PC-9 (cell line): ENCODE measurements around the gene SIAH2. TPM values are rescaled to one million over a fixed set of nuclear protein-coding genes. Genes with fewer than 3 reads are reported as not detected.

Experiments used
- BruUV-seq: library from RNA; stranded (reverse); fragments of 400-500 nt; replicated peaks from 2 replicates; lab custom pipeline; 2021; lab: Mats Ljungman, UMichigan
- CTCF ChIA-PET: fragments of 300-600 bp; sonication (Branson Sonifier 250); formaldehyde crosslinking; loops from one replicate; lab custom pipeline; 2022; ENCODE audit warnings: antibody characterized with exemption; lab: Charles Lee
- POLR2A ChIA-PET: fragments of 300-600 bp; sonication (Branson Sonifier 250); formaldehyde crosslinking; loops from one replicate; lab custom pipeline; 2022; ENCODE audit warnings: antibody characterized with exemption; ENCODE audit not compliant: unreplicated experiment; lab: Charles Lee
- DNase-seq, 2 experiments: peaks; one replicate each; pipeline versions ENCODE4 v3.0.0 to v3.0.0-alpha.2; 2015 to 2022; ENCODE audit warnings: mixed read lengths in 1 of 2
- H2AFZ ChIP-seq: fragments of 200-600 bp; sonication (generic); 2 replicates; pipeline ENCODE4 v1.8.1; 2017; ENCODE audit warnings: antibody characterized with exemption
- H3F3A ChIP-seq: fragments of 200-600 bp; sonication (generic); 2 replicates; pipeline ENCODE4 v1.8.1; 2017; ENCODE audit warnings: antibody characterized with exemption, mild to moderate bottlenecking, low read depth; ENCODE audit not compliant: insufficient read depth
- H3K27ac ChIP-seq: fragments of 200-600 bp; sonication (generic); 2 replicates; pipeline ENCODE4 v1.6.1; 2016; ENCODE audit warnings: mixed run types
- H3K27me3 ChIP-seq: fragments of 200-600 bp; sonication (generic); 2 replicates; pipeline ENCODE4 v1.6.1; 2016; ENCODE audit warnings: low read depth, mixed run types; ENCODE audit not compliant: insufficient read depth
- H3K36me3 ChIP-seq: fragments of 200-600 bp; sonication (generic); 2 replicates; pipeline ENCODE4 v1.6.1; 2016; ENCODE audit warnings: low read depth, mixed run types
- H3K4me1 ChIP-seq: fragments of 200-600 bp; sonication (generic); replicated peaks from 2 replicates; pipeline ENCODE4 v1.6.1; 2016; ENCODE audit warnings: mixed run types; ENCODE audit not compliant: insufficient read depth
- H3K4me2 ChIP-seq: fragments of 200-600 bp; sonication (generic); 2 replicates; pipeline ENCODE4 v1.6.1; 2017; ENCODE audit warnings: mixed run types
- H3K4me3 ChIP-seq: fragments of 200-600 bp; sonication (generic); 2 replicates; pipeline ENCODE4 v1.6.1; 2016; ENCODE audit warnings: mixed run types
- H3K79me2 ChIP-seq: fragments of 200-600 bp; sonication (generic); 2 replicates; pipeline ENCODE4 v1.6.1; 2017; ENCODE audit warnings: low read depth, mixed run types
- H3K9me2 ChIP-seq: fragments of 200-600 bp; sonication (generic); 2 replicates; pipeline ENCODE4 v1.8.1; 2017; ENCODE audit warnings: mild to moderate bottlenecking; ENCODE audit not compliant: insufficient read depth
- H3K9me3 ChIP-seq: fragments of 200-600 bp; sonication (generic); 2 replicates; pipeline ENCODE4 v1.8.1; 2016; ENCODE audit warnings: low read depth; ENCODE audit not compliant: insufficient read depth
- H4K20me1 ChIP-seq: fragments of 200-600 bp; sonication (generic); 2 replicates; pipeline ENCODE4 v1.8.1; 2017; ENCODE audit not compliant: insufficient read depth
- EZH2 ChIP-seq: fragments of 200-600 bp; sonication (generic); IDR thresholded peaks from 2 replicates; pipeline ENCODE4 v1.8.0; 2017; ENCODE audit warnings: antibody characterized with exemption, low read depth
- intact Hi-C: fragments of 100-400 bp; cut with micrococcal nuclease; formaldehyde crosslinking; loops from one replicate; pipeline ENCODE4 v1.10.0; 2022; ENCODE audit not compliant: unreplicated experiment
- total RNA-seq: library from RNA; stranded (reverse); gene quantifications from 2 replicates; pipeline ENCODE4 v1.2.3, GENCODE V29; 2021
- TF ChIP-seq, protein P1 (sequence below): fragments of 200-600 bp; sonication (generic); conservative IDR thresholded peaks from 2 replicates; pipeline ENCODE4 v1.6.1; 2017; ENCODE audit warnings: mixed run types, antibody characterized with exemption, mild to moderate bottlenecking, moderate library complexity

The SIAH2 gene
- total RNA-seq, 1 experiment from 2014 or later: 20.3 TPM

DNA sequence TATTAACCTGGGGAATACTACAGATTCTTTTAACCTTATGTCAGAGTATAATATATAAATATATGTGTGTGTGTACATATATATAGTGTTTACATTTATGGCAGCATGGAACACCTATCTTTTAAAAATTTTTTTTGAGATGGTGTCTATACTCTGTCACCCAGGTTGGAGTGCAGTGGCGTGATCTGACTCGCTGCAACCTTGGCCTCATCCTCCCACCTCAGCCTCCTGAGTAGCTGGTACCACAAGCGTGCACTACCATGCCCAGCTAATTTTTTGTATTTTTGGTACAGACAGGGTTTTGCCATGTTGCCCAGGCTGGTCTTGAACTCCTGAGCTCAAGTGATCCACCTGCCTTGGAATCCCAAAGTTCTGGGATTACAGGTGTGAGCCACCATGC is 40.7 kb downstream of the SIAH2 start:
- Histone ChIP-seq H3K27me3 (no peaks in the 10 kb centered on the region), H3K4me1 (0 out of 2 replicates have a peak, but pooled peaks cover 5% of the 10 kb centered on the region), H3K79me2 (no peaks in the 10 kb centered on the region), H4K20me1 (no peaks in the 10 kb centered on the region), H3K4me2 (no peak overlapping the region), H3K4me3 (no peak overlapping the region), H2AFZ (no peak overlapping the region), H3K9me3 (no peaks in the 10 kb centered on the region), H3K36me3 (no peaks in the 10 kb centered on the region), H3F3A (no peaks in the 10 kb centered on the region), H3K27ac (no peak overlapping the region), H3K9me2 (no peaks in the 10 kb centered on the region)
- intact Hi-C loops: loop anchor here (5.0 kb wide), 2 partner anchors 200 to 560 kb away; no protein-coding TSS in a partner anchor
- DNase-seq: no peak
- CTCF ChIA-PET: interaction anchor here (0.6 to 0.9 kb wide), 4 partner anchors 41 to 445 kb away, joined by 3 to 4 read pairs (median 4); no protein-coding TSS in a partner anchor
- TF ChIP-seq EZH2: no peak
- TF ChIP-seq, protein P1, sequence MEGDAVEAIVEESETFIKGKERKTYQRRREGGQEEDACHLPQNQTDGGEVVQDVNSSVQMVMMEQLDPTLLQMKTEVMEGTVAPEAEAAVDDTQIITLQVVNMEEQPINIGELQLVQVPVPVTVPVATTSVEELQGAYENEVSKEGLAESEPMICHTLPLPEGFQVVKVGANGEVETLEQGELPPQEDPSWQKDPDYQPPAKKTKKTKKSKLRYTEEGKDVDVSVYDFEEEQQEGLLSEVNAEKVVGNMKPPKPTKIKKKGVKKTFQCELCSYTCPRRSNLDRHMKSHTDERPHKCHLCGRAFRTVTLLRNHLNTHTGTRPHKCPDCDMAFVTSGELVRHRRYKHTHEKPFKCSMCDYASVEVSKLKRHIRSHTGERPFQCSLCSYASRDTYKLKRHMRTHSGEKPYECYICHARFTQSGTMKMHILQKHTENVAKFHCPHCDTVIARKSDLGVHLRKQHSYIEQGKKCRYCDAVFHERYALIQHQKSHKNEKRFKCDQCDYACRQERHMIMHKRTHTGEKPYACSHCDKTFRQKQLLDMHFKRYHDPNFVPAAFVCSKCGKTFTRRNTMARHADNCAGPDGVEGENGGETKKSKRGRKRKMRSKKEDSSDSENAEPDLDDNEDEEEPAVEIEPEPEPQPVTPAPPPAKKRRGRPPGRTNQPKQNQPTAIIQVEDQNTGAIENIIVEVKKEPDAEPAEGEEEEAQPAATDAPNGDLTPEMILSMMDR: no peak
- BruUV-seq: no TSS peak
- POLR2A ChIA-PET: interaction anchor here (0.7 kb wide), 1 partner anchor 514 kb away, joined by 22 read pairs; no protein-coding TSS in a partner anchor

DNA sequence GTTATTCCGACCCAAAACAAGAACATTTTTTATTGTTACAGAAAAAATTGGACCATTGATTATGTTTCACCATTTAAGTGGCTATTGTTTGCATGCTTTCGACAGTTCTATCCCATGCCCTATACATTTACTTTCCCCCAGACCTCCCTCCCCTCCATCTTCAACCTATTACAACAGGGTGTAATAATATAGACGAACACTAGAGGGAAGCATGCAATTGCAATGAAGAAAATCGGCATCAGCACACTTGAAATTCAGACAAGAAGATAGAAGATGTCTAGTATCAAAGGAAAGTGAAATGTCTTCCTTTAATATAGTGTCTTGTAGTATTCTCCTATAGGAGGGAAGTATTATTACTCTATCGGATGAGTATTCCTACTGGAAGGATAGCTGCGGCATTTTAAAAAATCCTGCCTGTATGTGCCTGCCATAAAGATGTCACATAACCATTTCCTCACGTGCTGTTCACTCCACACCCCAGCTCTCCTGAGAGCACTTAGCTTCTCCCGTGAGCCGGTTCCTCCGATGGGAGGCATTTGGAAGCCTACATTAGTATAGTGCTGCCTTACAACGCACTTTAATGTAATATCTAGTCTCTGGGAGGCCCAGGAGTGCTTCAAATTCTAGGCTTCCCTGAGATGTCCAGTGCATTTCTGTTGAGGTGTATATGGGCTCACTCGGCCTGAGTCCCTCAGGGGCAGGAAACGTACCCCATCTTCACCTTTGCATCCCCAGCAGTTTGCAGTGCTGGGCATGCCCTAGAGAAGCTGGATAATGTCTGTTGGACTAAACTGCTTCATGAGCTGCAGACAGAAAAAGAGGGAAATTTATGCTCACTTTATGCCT is 41.5 kb downstream of the SIAH2 start:
- Histone ChIP-seq H3K27me3 (no peaks in the 10 kb centered on the region), H3K79me2 (no peaks in the 10 kb centered on the region), H3K4me1 (0 out of 2 replicates have a peak, but pooled peaks cover 5% of the 10 kb centered on the region), H4K20me1 (no peaks in the 10 kb centered on the region), H3K27ac (no peak overlapping the region), H3K4me2 (no peak overlapping the region), H3K9me3 (0 out of 2 replicates have a peak, but pooled peaks cover under 1% of the 10 kb centered on the region), H3K36me3 (no peaks in the 10 kb centered on the region), H2AFZ (no peak overlapping the region), H3F3A (no peaks in the 10 kb centered on the region), H3K4me3 (no peak overlapping the region), H3K9me2 (no peaks in the 10 kb centered on the region)
- POLR2A ChIA-PET: no interaction called here
- peak in 1 of 2 experiments; percentile 48 for DNase-seq
- intact Hi-C loops: loop anchor here (1.0 to 5.0 kb wide), 6 partner anchors 42 to 561 kb away; partner anchors contain the start of gene SIAH2
- CTCF ChIA-PET: interaction anchor here (0.6 to 0.9 kb wide), 4 partner anchors 42 to 556 kb away, joined by 3 to 4 read pairs (median 4); no protein-coding TSS in a partner anchor
- BruUV-seq: no TSS peak
- TF ChIP-seq, protein P1: peak; percentile 93
- TF ChIP-seq EZH2: no peak

DNA sequence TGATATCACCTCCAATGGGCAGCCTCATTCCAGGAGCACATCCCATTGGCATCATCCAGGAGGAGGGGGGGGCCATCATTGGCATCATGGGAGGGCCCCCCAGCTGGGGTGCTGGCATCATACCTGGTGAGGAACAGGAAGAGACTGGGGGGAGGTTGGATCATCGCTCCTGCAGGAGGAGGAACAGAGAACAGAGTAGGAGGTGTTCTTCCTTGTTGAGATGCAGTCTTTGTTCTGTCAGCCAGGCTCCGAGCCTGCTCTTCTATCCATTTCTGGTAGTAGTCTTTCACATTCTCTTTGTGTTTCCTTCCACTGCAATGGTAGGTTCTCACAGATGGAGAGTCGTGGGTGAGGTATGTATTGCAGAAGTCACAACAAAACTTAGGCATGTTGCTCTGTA is 42.5 kb downstream of the SIAH2 start:
- TF ChIP-seq, protein P1: no peak
- no peak for TF ChIP-seq EZH2
- no peak overlapping the region for H2AFZ ChIP-seq
- 0 out of 2 replicates have a peak, but pooled peaks cover 9% of the 10 kb centered on the region for H3K9me3 ChIP-seq
- H3K4me1 ChIP-seq: 0 out of 2 replicates have a peak, but pooled peaks cover 3% of the 10 kb centered on the region
- H3K4me2 ChIP-seq: no peak overlapping the region
- no peak overlapping the region for H3K4me3 ChIP-seq
- H3K27me3 ChIP-seq: no peaks in the 10 kb centered on the region
- intact Hi-C loops: loop anchor here (2.0 to 5.0 kb wide), 3 partner anchors 66 to 562 kb away; no protein-coding TSS in a partner anchor
- H3F3A ChIP-seq: no peaks in the 10 kb centered on the region
- ChIA-PET POLR2A (no interaction called here), CTCF (no interaction called here)
- H3K79me2 ChIP-seq: no peaks in the 10 kb centered on the region
- H4K20me1 ChIP-seq: no peaks in the 10 kb centered on the region
- H3K36me3 ChIP-seq: no peaks in the 10 kb centered on the region
- no peaks in the 10 kb centered on the region for H3K9me2 ChIP-seq
- no peak for DNase-seq
- no peak overlapping the region for H3K27ac ChIP-seq
- no TSS peak for BruUV-seq
